Measurements from ENCODE around the gene GEMIN7. TPM values are rescaled to one million over a fixed set of nuclear protein-coding genes. Genes with fewer than 3 reads are reported as not detected.

Gene GEMIN7
- total and polyA plus RNA-seq, 2 of the 4 experiments (the other 2 are of a cell fraction) = 27.2 to 53.0 TPM

- Histone ChIP-seq H4K91ac (ENCODE audit: insufficient read depth, low read depth, low read length) (no peak overlapping the region), H4K20me1 (ENCODE audit: insufficient read depth, low read length) (peaks cover 44% of the 10 kb centered on the region), H3K4ac (ENCODE audit: low read depth, low read length) (no peak overlapping the region), H4K5ac (ENCODE audit: low read depth, low read length) (no peak overlapping the region), H2BK20ac (ENCODE audit: low read depth, low read length) (no peak overlapping the region), H2AK9ac (replicated peaks; ENCODE audit: low read depth, low read length, poor library complexity) (no peak overlapping the region), H3K56ac (ENCODE audit: extremely low read depth, insufficient read depth, low read length) (no peak overlapping the region), H3K4me2 (ENCODE audit: low read depth, low read length) (no peak overlapping the region), H3K9ac (ENCODE audit: low read depth, low read length) (no peak overlapping the region), H3K23ac (ENCODE audit: low read depth, low read length) (no peak overlapping the region), H3K4me1 (ENCODE audit: control insufficient read depth, insufficient read depth, low read length) (peaks cover 2% of the 10 kb centered on the region; the same call in 1 of the 2 replicates), H2BK15ac (ENCODE audit: low read depth, low read length) (no peak overlapping the region), H3K9me1 (ENCODE audit: insufficient read depth, low read length) (peaks cover 11% of the 10 kb centered on the region), H3K4me3 (ENCODE audit: insufficient read depth, low read depth, low read length) (no peak overlapping the region), H3K14ac (replicated peaks; ENCODE audit: low read depth, low read length) (no peak overlapping the region), H3K27me3 (ENCODE audit: control insufficient read depth, insufficient read depth, low read length) (no peaks in the 10 kb centered on the region), H3K36me3 (ENCODE audit: control insufficient read depth, insufficient read depth, low read length) (peaks cover 18% of the 10 kb centered on the region), H4K8ac (ENCODE audit: low read depth in 2 of 2, low read length in 2 of 2) (no peak overlapping the region), H2BK5ac (ENCODE audit: low read depth, low read length, poor library complexity, severe bottlenecking) (no peak overlapping the region), H2AK5ac (ENCODE audit: low read depth, low read length) (no peak overlapping the region), H2BK120ac (ENCODE audit: low read depth, low read length) (no peak overlapping the region), H2AFZ (replicated peaks; ENCODE audit: low read length, poor library complexity) (no peak overlapping the region), H3K18ac (ENCODE audit: low read depth, low read length) (no peak overlapping the region), H3K27ac (ENCODE audit: insufficient read depth, low read length) (no peak overlapping the region), H3K9me3 (ENCODE audit: control insufficient read depth, insufficient read depth, low read length) (no peaks in the 10 kb centered on the region), H3K79me1 (ENCODE audit: low read depth in 1 of 2, low read length in 2 of 2) (peaks cover 29 to 65% of the 10 kb centered on the region in 2 experiments)
- ATAC-seq (ENCODE audit: low read depth) = no peak
- ChIA-PET CTCF (interaction anchor here (0.7 kb wide), 1 partner anchor 106 kb away, joined by 3 read pairs; no protein-coding TSS in a partner anchor), POLR2A (ENCODE audit: unreplicated experiment) (no interaction called here)
- in situ Hi-C loops (cut with MboI; ENCODE audit: low sequenced_read_pairs) (no loop called here), intact Hi-C loops (cut with micrococcal nuclease) (no loop called here), dilution Hi-C loops (cut with HindIII; ENCODE audit: low sequenced_read_pairs, unreplicated experiment) (no loop called here)
- no peak for TF ChIP-seq SMC3 (IDR thresholded peaks at IDR 0.05; ENCODE audit: low read depth, low read length)
- no peak for TF ChIP-seq RFX5 (IDR thresholded peaks at IDR 0.05; ENCODE audit: low read depth, low read length)
- no peak for TF ChIP-seq NFE2L2 (IDR thresholded peaks at IDR 0.05; ENCODE audit: low read depth, low read length)
- no peak for TF ChIP-seq CHD1 (IDR thresholded peaks at IDR 0.05; ENCODE audit: low read depth, low read length)
- no peak for TF ChIP-seq ELK1 (IDR thresholded peaks at IDR 0.05; ENCODE audit: borderline replicate concordance, low read depth, low read length)
- TF ChIP-seq MAFK (IDR thresholded peaks at IDR 0.05; ENCODE audit: low read depth, low read length) = no peak
- TF ChIP-seq CEBPB (IDR thresholded peaks at IDR 0.05; ENCODE audit: low read depth, low read length) = no peak
- TF ChIP-seq RCOR1 (IDR thresholded peaks at IDR 0.05; ENCODE audit: insufficient replicate concordance, low read length) = no peak
- no peak for TF ChIP-seq MXI1 (IDR thresholded peaks at IDR 0.05; ENCODE audit: borderline replicate concordance, low read depth, low read length)
- no peak for TF ChIP-seq BHLHE40 (IDR thresholded peaks at IDR 0.05; ENCODE audit: low read depth, low read length)
- no TSS peak for BruUV-seq (replicated peaks)
- DNase-seq = no peak
- 76% methylated on average over 5 of the region's 17 CpGs; no CpG with 5 or more reads in 1 of the 2 experiments for WGBS, 2 experiments (ENCODE audit: extremely low coverage in 2 of 2, insufficient read length in 1 of 2)
Observed at GRCh38 chr19:45137179-45137761, 58.2 kb downstream of the GEMIN7 start.
